GM13976 (cell line): ENCODE results near the gene FRMD7.
"Not testable (repeated sequence)": the region's sequence is repeated elsewhere in the genome, so short reads cannot be mapped to it uniquely, and the experiment has no call there.

Source experiments
- DNase-seq: peaks from one replicate; pipeline ENCODE4 v3.0.0; 2012; ENCODE audit warnings: low spot score
- in situ Hi-C: fragments of 300-500 bp; cut with MboI; formaldehyde crosslinking; loops from one replicate; pipeline ENCODE4 v1.12.0; 2022; ENCODE audit warnings: low sequenced_read_pairs, mixed read lengths, inconsistent platforms; ENCODE audit not compliant: unreplicated experiment
- TF ChIP-seq, protein P1 (sequence below): IDR thresholded peaks from 2 replicates; pipeline ENCODE4 v1.5.1; 2012; ENCODE audit warnings: borderline replicate concordance, mild to moderate bottlenecking; ENCODE audit not compliant: insufficient read depth; ENCODE audit errors: extremely low read depth, missing control alignments, control extremely low read depth

The FRMD7 gene

DNA sequence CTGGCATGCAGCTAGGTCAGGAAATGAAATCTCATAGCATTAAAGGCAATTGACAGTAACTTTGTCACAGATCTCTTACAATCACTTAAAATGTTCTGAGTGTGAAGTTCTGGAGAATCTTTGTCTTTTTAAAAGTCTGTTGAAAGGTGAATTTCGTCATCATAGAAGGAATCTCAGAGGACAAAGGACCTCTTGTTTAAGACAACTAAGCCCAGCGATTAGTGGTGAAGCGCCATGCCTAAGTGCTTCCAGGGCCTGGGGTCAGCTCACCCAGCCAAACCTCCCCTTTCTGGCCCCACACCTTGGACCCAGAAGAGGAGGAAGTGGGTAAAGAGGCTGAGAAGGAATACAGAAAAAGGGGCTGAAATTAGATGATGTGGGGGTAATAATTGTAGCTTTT is 8.5 kb downstream of the FRMD7 start:
- TF ChIP-seq, protein P1, sequence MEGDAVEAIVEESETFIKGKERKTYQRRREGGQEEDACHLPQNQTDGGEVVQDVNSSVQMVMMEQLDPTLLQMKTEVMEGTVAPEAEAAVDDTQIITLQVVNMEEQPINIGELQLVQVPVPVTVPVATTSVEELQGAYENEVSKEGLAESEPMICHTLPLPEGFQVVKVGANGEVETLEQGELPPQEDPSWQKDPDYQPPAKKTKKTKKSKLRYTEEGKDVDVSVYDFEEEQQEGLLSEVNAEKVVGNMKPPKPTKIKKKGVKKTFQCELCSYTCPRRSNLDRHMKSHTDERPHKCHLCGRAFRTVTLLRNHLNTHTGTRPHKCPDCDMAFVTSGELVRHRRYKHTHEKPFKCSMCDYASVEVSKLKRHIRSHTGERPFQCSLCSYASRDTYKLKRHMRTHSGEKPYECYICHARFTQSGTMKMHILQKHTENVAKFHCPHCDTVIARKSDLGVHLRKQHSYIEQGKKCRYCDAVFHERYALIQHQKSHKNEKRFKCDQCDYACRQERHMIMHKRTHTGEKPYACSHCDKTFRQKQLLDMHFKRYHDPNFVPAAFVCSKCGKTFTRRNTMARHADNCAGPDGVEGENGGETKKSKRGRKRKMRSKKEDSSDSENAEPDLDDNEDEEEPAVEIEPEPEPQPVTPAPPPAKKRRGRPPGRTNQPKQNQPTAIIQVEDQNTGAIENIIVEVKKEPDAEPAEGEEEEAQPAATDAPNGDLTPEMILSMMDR = no peak
- in situ Hi-C loops = no loop called here
- DNase-seq = no peak

DNA sequence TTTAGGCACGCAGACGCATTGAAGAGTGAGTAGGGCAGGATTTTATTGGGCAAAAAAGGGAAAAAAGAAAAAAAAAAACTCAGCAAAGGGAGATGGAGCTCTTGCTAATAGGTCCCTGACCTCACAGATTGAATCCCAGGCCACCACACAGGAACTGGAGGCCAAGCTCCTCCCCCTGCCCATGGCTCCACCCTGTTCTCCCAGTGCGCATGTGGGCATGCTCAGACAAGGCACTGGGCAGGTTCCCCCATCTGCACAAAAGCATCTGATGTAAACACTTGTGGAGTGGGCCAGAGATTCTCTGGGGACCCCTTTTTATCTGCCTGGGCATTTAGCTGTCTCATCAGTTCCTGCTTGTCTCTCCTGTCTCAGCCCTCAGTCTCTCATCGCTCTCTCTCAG is 9.5 kb downstream of the FRMD7 start:
- DNase-seq = no peak
- in situ Hi-C loops = no loop called here
- TF ChIP-seq, protein P1 = no peak

DNA sequence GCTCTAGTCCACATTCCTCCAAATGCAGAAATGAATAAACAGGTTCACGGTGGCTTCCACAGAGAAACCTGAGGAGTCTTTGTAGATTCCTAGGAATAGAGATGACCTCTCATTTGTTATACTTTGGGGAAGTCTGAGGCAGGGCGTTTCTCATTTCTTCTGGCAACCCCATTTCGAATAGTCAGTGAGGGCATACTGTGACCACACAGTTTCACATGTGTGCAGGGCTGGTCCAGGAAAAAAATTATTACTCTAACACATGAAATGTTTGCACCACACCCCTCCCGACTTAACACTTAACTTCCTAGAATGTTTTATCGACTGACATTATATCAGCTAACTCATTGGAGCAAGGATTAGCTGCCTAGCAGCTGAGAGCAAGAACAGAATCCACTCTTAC is 12.0 kb downstream of the FRMD7 start:
- in situ Hi-C loops = no loop called here
- DNase-seq = no peak
- TF ChIP-seq, protein P1 = no peak

DNA sequence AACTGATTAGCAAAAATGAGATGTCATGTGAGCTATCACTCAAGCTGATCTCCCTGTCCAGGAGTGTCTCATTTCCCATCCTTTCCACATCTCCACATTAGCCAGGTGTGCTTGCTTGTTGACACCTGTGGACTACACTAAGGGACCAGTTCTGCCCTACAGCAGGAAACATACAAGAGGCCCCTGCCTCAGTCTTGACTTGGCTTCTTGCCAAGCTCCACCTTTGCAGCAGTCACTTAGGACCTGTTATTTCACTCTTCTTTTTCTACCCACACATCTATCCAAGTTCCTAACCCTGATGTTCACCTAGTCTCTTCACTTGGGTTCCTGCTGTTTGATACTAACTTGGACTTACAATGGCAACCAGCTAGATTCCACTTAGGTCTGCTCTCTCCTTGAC is 13.2 kb downstream of the FRMD7 start:
- TF ChIP-seq, protein P1 = no peak
- in situ Hi-C loops = no loop called here
- DNase-seq = no peak

DNA sequence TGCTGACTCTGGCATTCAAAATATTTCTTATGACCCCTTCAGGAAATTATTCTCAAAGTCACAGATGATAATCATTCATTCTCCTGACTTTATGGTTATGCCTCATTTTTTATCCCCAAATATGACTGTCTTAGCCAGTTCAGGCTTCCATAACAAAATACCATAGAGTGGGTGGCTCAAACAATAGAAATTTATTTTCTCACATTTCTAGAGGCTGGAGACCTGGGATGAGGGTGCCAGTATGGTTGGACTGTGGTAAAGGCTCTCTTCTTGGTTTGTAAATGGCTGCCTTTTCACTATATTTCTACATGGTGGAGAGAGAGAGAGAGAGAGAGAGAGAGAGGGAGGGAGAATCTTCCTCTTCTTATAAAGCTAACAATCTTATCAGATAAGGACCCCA is 20.5 kb downstream of the FRMD7 start:
- in situ Hi-C loops = no loop called here
- TF ChIP-seq, protein P1 = no peak
- DNase-seq = no peak

DNA sequence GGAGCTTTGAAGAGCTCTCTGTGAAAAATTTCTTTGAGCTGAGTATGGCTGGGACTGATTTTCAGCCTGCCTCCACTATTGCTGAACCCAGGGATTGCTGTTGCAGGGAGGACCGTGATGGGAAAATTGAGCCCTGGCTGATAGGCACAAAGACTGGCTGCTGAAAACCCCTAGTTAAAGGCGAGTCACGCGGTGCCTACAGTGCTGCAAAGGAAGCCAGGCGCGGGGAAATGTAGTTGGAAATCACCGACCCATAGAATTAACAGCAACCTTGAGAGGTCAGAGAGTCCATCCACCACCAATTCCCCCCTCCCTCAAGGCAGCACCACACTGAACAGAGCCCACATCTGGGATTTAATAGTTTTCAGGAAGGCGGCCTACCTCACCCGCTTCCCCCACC is 26.0 kb downstream of the FRMD7 start:
- in situ Hi-C loops = no loop called here
- TF ChIP-seq, protein P1 = no peak
- no peak for DNase-seq

DNA sequence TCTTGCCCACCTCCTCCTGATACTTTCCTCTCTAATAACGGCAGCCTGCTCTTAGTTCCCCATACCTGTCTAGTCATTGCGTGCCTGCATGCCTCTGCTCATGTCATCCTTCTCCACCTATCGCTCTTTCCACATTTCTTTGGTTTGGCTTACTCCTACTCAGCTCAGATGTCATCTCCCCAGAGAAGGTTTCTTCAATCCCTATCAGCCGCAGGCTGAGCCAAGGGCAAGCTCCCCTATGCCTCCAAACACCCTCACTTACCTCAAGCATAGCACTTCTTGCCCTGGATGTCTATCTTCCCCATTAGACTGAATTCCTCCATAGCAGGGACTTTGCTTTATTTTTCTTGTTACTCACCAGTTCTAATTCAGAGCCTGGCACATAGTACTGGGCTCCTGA is 26.6 kb downstream of the FRMD7 start:
- in situ Hi-C loops = no loop called here
- no peak for DNase-seq

DNA sequence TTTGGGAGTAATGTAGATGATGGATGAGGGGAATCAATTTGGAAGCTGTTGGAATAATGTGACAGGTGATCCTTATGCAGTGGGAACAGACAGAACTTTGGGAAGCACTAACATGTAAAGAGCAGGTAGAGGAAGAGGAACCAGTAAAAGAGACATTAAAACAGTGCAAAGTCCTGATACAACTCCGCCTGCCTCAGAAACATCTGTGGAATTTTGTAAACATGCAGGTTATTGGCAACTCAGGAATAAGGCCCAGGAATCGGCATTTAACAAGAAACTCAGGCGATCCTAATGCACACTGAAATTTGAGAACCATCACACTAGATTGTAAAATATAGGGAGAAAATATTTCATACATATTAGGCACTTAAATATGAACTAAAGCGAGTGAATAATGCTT is 29.1 kb downstream of the FRMD7 start:
- in situ Hi-C loops = loop anchor here (25.0 kb wide), 2 partner anchors 236 to 514 kb away; no protein-coding TSS in a partner anchor
- not testable (repeated sequence) for DNase-seq

More for the DNA sequence above, 26.6 kb downstream of the FRMD7 start:
- TF ChIP-seq, protein P1 = no peak
